ENCODE measurements around the gene FAM135A. TPM values are rescaled to one million over a fixed set of nuclear protein-coding genes. Genes with fewer than 3 reads are reported as not detected.

FAM135A gene
- total RNA-seq, 1 donor from 2014 or later = 25.1 TPM

- no peak for TF ChIP-seq CTCF (conservative IDR thresholded peaks at IDR 0.05; ENCODE audit: low read depth, low read length)
- no peak overlapping the region for H3K4me3 ChIP-seq (ENCODE audit: low read depth, low read length)
- DNase-seq (ENCODE audit: low read depth) = no peak
Measured at GRCh38 chr6:70396163-70396562, 17.1 kb upstream of the FAM135A start.

- TF ChIP-seq CTCF (conservative IDR thresholded peaks at IDR 0.05; ENCODE audit: low read depth, low read length) = no peak
- H3K4me3 ChIP-seq (ENCODE audit: low read depth, low read length) = no peak overlapping the region
- DNase-seq (ENCODE audit: low read depth) = no peak
Measured at GRCh38 chr6:70396796-70397729, 16.2 kb upstream of the FAM135A start.

DNA sequence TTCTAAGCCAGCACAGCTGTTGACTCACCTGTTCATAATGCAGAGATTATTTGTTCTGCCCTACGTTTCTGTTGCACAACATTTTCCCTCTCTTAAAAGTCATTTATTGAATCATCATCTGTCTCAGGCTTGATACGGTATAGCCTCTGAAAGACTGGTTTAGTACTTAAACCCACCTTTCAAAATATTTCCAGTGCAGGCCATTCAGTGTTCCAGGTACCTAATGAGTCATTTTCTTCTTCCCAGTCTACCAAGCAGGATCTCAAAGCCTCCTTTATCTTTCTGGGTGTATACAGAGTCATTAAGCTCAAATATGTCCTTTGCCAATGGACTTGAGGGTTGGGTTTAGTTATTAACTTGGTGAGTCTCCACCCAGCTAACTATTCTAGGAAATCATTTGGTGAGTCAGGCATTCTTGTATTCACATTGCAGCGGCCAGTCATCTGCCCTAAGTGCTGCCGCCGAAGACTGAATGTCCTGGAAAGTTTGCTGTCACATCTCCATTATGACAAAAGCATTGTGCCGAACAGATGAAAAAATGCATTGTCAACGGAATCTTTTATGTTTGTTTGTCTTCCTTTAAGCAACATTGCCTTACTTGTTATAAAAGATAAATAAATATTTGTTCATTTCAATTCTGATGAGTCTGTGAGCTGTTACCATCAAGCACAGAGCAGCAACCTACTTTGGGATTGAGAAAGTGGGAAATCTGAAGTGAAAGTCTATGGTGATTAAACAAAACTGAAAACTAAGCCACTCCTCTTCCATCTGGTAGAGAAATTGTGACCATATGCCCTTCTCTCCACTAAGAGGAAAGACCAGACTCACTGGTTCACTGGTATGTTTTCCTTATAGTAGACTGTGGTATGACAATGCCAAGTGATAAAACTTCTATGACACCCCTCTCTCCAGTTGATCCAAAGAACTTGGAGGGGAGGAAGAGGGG lies 14.3 kb upstream of the FAM135A start:
- no peak for TF ChIP-seq CTCF (conservative IDR thresholded peaks at IDR 0.05; ENCODE audit: low read depth, low read length)
- peak; percentile 98 for DNase-seq (ENCODE audit: low read depth)
- H3K4me3 ChIP-seq (ENCODE audit: low read depth, low read length) = peak overlapping the region; percentile 15

DNA sequence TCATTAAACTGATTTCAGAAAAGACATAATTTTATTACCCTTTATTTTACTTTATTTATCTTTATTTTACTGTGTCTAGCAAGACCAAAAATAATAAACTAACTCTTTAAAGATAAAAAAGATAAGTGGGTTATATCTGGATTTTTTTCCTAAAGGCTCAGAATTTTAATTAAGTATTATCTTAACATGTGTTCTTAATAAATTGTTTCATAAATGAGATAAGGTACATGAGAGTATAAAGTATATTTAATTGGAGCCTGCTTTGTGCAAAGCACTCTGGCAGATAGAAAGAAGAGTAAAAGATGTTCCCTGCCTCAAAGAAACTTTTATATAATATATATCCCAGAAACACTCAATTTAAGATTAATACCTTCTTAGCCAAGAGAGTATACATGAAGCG lies 8.7 kb upstream of the FAM135A start:
- no peak for DNase-seq (ENCODE audit: low read depth)
- TF ChIP-seq CTCF (conservative IDR thresholded peaks at IDR 0.05; ENCODE audit: low read depth, low read length) = no peak
- H3K4me3 ChIP-seq (ENCODE audit: low read depth, low read length) = no peak overlapping the region

- no peak overlapping the region for H3K4me3 ChIP-seq (ENCODE audit: low read depth, low read length)
- DNase-seq (ENCODE audit: low read depth) = no peak
- TF ChIP-seq CTCF (conservative IDR thresholded peaks at IDR 0.05; ENCODE audit: low read depth, low read length) = no peak
Measured at GRCh38 chr6:70409216-70409615, 4.1 kb upstream of the FAM135A start.

DNA sequence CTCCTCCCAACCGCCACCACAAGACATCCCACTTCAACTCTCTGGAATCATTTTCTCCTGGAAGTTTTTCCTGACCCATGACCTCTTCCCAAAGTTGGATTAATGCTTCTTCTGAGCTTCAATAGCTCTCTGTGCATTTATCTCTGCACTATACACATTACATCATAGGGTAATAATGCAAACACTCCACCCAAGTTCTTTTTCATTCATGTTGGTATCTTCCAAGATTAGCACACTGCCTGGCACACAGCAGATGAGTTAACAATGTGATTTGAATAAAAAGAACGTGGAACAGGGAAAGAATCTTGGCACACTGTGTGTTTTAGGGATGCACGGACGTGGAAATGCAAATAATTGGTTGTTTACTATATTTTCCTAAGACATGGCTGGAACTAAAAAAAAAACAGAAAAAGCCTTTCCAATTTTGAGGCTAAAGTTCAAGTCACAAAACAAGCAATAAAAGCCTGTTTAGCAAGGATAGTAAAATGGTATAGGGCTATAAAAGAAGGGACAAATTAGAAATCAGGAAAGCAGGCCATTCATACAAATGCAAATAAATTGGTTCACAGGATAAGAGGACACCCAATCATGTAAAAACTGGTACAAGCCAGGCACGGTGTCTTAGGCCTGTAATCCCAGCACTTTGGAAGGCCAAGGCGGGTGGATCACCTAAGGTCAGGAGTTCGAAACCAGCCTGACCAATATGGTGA lies 1.6 kb upstream of the FAM135A start:
- H3K4me3 ChIP-seq (ENCODE audit: low read depth, low read length) = no peak overlapping the region
- no peak for TF ChIP-seq CTCF (conservative IDR thresholded peaks at IDR 0.05; ENCODE audit: low read depth, low read length)
- no peak for DNase-seq (ENCODE audit: low read depth)
